ENCODE data around the gene UNC119B. TPM values are rescaled to one million over a fixed set of nuclear protein-coding genes. Genes with fewer than 3 reads are reported as not detected.

The UNC119B gene
- total RNA-seq, 1 experiment from 2014 or later = 51.5 TPM

GRCh38 chr12:120719072-120719471 is 8.8 kb downstream of the UNC119B start:
- 0 out of 4 replicates have a peak, but pooled peaks cover 0 to under 1% of the 10 kb centered on the region in 2 experiments for H3K4me1 Mint-ChIP-seq
- Histone ChIP-seq H3K4ac (ENCODE audit: low read depth, low read length) (no peak overlapping the region), H3K56ac (ENCODE audit: insufficient read length, low read depth, low read length) (no peak overlapping the region), H2AK5ac (ENCODE audit: insufficient read length, low read length) (no peak overlapping the region), H2BK5ac (ENCODE audit: insufficient read length, low read length) (no peak overlapping the region), H3K27me3 (ENCODE audit: insufficient read depth, low read length) (no peaks in the 10 kb centered on the region), H3K23ac (ENCODE audit: insufficient read length, low read depth, low read length) (no peak overlapping the region), H3K14ac (ENCODE audit: insufficient read depth, low read length) (no peak overlapping the region), H2BK15ac (ENCODE audit: low read depth, low read length) (no peak overlapping the region), H3K23me2 (ENCODE audit: insufficient read length, low read depth, low read length, poor library complexity, severe bottlenecking) (no peaks in the 10 kb centered on the region), H2BK120ac (ENCODE audit: low read depth, low read length, poor library complexity, severe bottlenecking) (no peak overlapping the region), H3K4me2 (ENCODE audit: insufficient read depth, insufficient read length, low read length) (no peak overlapping the region), H2AFZ (ENCODE audit: low read length) (no peak overlapping the region), H4K91ac (ENCODE audit: insufficient read length, low read depth, low read length) (no peak overlapping the region), H4K8ac (replicated peaks; ENCODE audit: insufficient read length, low read depth, low read length) (no peak overlapping the region), H4K20me1 (ENCODE audit: control insufficient read depth, insufficient read depth, insufficient read length) (no peaks in the 10 kb centered on the region), H3K4me1 (ENCODE audit: insufficient read depth, low read length) (no peaks in the 10 kb centered on the region), H2BK20ac (ENCODE audit: low read depth, low read length, poor library complexity, severe bottlenecking) (no peak overlapping the region), H3K79me2 (ENCODE audit: insufficient read depth, low read length) (no peaks in the 10 kb centered on the region), H3K9me3 (ENCODE audit: control insufficient read depth, low read depth, low read length) (no peaks in the 10 kb centered on the region), H3K9ac (ENCODE audit: extremely low read depth, insufficient read length, low read length) (no peak overlapping the region), H4K5ac (ENCODE audit: insufficient read length, low read depth, low read length) (no peak overlapping the region), H2BK12ac (ENCODE audit: insufficient read length, low read depth, low read length) (no peak overlapping the region), H3K27ac (ENCODE audit: insufficient read length, low read depth, low read length) (no peak overlapping the region), H3K18ac (ENCODE audit: insufficient read length, low read depth, low read length) (no peak overlapping the region), H3K79me1 (ENCODE audit: insufficient read depth, low read depth, low read length, poor library complexity, severe bottlenecking) (no peaks in the 10 kb centered on the region), H3T11ph (ENCODE audit: low read length) (no peak overlapping the region)
- no peaks in the 10 kb centered on the region for H3K27me3 Mint-ChIP-seq (ENCODE audit: low read depth)
- H3K4me3 Mint-ChIP-seq = no peak overlapping the region
- H3K27ac Mint-ChIP-seq = no peak overlapping the region
- H3K36me3 Mint-ChIP-seq (ENCODE audit: insufficient read depth in 1 of 3, low read depth in 3 of 3) = peaks cover 53 to 94% (median 88%) of the 10 kb centered on the region in 3 experiments
- no peak for DNase-seq
- WGBS (ENCODE audit: extremely low coverage, insufficient read length, low lambda C conversion rate) = no CpG with 5 or more reads among the region's 2 CpGs
- H3K9me3 Mint-ChIP-seq = no peaks in the 10 kb centered on the region
- TF ChIP-seq CTCF (conservative IDR thresholded peaks at IDR 0.05) = no peak
